Karpas-422 (cell line): Measurements from ENCODE around the gene DUSP16. TPM values are rescaled to one million over a fixed set of nuclear protein-coding genes. Genes with fewer than 3 reads are reported as not detected.

ENCODE experiments used
- DNase-seq: peaks from one replicate; pipeline ENCODE4 v3.0.0-alpha.2; 2015
- H2AFZ ChIP-seq: fragments of 200-600 bp; sonication (generic); 2 replicates; pipeline ENCODE4 v1.6.1; 2014; ENCODE audit warnings: antibody characterized with exemption, low read length, mixed read lengths
- H3K27ac ChIP-seq: fragments of 200-600 bp; sonication (generic); 2 replicates; pipeline ENCODE4 v1.5.1; 2014; ENCODE audit warnings: mild to moderate bottlenecking, low read length, moderate library complexity
- H3K27me3 ChIP-seq: fragments of 200-600 bp; sonication (generic); 2 replicates; pipeline ENCODE4 v1.6.1; 2014; ENCODE audit warnings: low read length, mixed read lengths
- H3K36me3 ChIP-seq: fragments of 200-600 bp; sonication (generic); 2 replicates; pipeline ENCODE4 v1.6.1; 2014; ENCODE audit warnings: low read length, mixed read lengths; ENCODE audit not compliant: insufficient read depth
- H3K4me1 ChIP-seq: fragments of 200-600 bp; sonication (generic); 2 replicates; pipeline ENCODE4 v1.6.1; 2014; ENCODE audit warnings: mild to moderate bottlenecking, low read length, mixed read lengths
- H3K4me2 ChIP-seq: fragments of 200-600 bp; sonication (generic); 2 replicates; pipeline ENCODE4 v1.6.1; 2014; ENCODE audit warnings: low read length, low read depth, mild to moderate bottlenecking; ENCODE audit not compliant: poor library complexity, severe bottlenecking
- H3K4me3 ChIP-seq: fragments of 200-600 bp; sonication (generic); 2 replicates; pipeline ENCODE4 v1.5.1; 2014; ENCODE audit warnings: mild to moderate bottlenecking, antibody characterized with exemption, low read length, mixed read lengths
- H3K79me2 ChIP-seq: fragments of 200-600 bp; sonication (generic); 2 replicates; pipeline ENCODE4 v1.6.1; 2014; ENCODE audit warnings: mild to moderate bottlenecking, low read length, mixed read lengths
- H3K9ac ChIP-seq: fragments of 200-600 bp; sonication (generic); 2 replicates; pipeline ENCODE4 v1.6.0; 2014; ENCODE audit warnings: low read length
- H3K9me2 ChIP-seq: fragments of 200-600 bp; sonication (generic), shearing (Covaris generic); replicated peaks from 2 replicates; pipeline ENCODE4 v1.6.0; 2014; ENCODE audit warnings: mild to moderate bottlenecking, low read length, moderate library complexity; ENCODE audit not compliant: insufficient read depth
- H3K9me3 ChIP-seq: fragments of 300-700, 200-600 bp; sonication (generic); 2 replicates; pipeline ENCODE4 v1.6.1; 2014; ENCODE audit warnings: low read length, mixed read lengths
- H4K20me1 ChIP-seq: fragments of 200-600 bp; sonication (generic); 2 replicates; pipeline ENCODE4 v1.6.1; 2014; ENCODE audit warnings: mild to moderate bottlenecking, antibody characterized with exemption, low read length, low read depth; ENCODE audit not compliant: insufficient read depth
- total RNA-seq: library from RNA; depleted of rRNA; stranded (reverse); fragments of >200 nt; shearing (Covaris generic); gene quantifications from 2 replicates; pipeline ENCODE4 v1.2.3, GENCODE V29; 2014; ENCODE audit warnings: low replicate concordance

Gene DUSP16
- total RNA-seq, 1 experiment from 2014 or later = 1.8 TPM

DNA sequence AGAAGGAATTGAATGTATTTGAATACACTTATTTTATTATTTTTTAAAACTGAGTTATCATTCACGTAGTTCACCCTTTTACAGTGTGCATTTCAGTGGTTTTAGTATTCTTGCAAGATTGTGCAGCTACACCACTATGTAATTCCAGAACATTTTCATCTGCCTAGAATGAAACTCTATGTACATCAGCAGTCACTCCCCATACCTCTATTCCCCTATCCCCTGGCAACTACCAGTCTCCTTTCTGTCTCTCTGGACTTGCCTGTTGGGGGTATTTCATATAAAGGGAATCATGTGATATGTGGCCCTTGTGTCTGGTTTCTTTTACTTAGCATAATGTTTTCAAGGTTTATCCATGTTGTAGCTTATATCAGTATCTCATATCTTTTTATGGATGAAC, 109.0 kb downstream of the DUSP16 start:
- H3K27ac ChIP-seq = no peak overlapping the region
- H3K9me3 ChIP-seq = no peaks in the 10 kb centered on the region
- no peak overlapping the region for H3K4me3 ChIP-seq
- H3K27me3 ChIP-seq = no peaks in the 10 kb centered on the region
- H3K79me2 ChIP-seq = no peaks in the 10 kb centered on the region
- no peaks in the 10 kb centered on the region for H3K36me3 ChIP-seq
- H3K9me2 ChIP-seq = no peaks in the 10 kb centered on the region
- no peak overlapping the region for H2AFZ ChIP-seq
- H3K4me1 ChIP-seq = no peaks in the 10 kb centered on the region
- no peak for DNase-seq
- H4K20me1 ChIP-seq = 0 out of 2 replicates have a peak, but pooled peaks cover 10% of the 10 kb centered on the region
- H3K4me2 ChIP-seq = no peak overlapping the region
- no peak overlapping the region for H3K9ac ChIP-seq

DNA sequence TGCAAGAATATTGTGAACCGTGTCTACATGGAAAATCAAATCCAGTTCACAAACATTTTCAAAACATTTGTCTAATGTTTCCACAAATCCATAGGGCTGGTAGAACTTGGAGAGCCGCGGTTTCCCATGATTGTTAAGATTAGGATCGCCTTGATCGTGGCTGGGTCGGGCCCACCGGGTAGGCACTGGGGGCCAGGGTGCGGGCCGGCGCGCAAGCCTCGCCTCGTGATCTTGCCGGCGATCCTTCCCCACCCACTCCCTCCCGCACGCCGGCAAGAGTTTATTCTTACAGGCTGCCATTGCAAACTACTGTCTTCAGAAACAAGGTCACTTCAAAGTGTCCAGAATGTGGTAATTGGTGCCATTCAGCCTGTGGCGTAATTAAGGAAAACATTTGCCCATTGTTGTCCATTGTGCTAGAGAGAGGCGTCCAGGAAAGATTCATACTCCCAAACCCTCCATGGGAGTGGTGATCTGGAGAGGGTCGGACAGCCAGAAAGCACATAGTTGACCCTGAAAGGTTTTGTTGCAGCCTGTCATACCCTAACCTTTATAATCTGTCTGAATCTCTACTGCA, 110.2 kb downstream of the DUSP16 start:
- no peak overlapping the region for H3K27ac ChIP-seq
- no peaks in the 10 kb centered on the region for H3K9me2 ChIP-seq
- H3K36me3 ChIP-seq = no peaks in the 10 kb centered on the region
- no peak overlapping the region for H3K4me2 ChIP-seq
- no peak overlapping the region for H2AFZ ChIP-seq
- H3K79me2 ChIP-seq = no peaks in the 10 kb centered on the region
- H3K9ac ChIP-seq = no peak overlapping the region
- H3K4me3 ChIP-seq = no peak overlapping the region
- DNase-seq = no peak
- no peaks in the 10 kb centered on the region for H3K9me3 ChIP-seq
- H3K4me1 ChIP-seq = no peaks in the 10 kb centered on the region
- no peaks in the 10 kb centered on the region for H3K27me3 ChIP-seq
- H4K20me1 ChIP-seq = 0 out of 2 replicates have a peak, but pooled peaks cover 4% of the 10 kb centered on the region

DNA sequence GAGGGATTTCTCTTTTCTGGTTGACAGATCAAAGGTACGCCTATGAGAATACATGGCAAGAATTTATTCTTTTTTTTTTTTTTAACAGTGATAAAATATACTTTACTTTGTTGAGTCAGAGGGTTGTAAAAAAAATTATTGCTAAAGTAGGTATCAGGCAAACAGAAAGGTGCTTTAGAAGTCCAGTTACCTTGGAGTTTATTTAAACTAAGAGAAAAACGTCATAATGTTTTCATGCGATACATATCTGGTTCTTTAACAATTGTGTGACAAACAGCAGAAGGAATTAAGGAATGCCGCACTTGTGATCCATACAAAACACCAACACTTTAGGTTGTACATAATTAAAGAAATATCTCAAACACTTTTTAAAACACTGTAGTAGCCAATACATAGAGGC, 111.6 kb downstream of the DUSP16 start:
- Histone ChIP-seq H3K4me3 (no peak overlapping the region), H3K9me3 (no peaks in the 10 kb centered on the region), H3K27me3 (no peaks in the 10 kb centered on the region), H3K79me2 (no peaks in the 10 kb centered on the region), H3K9ac (no peak overlapping the region), H3K4me1 (no peaks in the 10 kb centered on the region), H3K4me2 (no peak overlapping the region), H3K9me2 (no peaks in the 10 kb centered on the region), H3K36me3 (no peaks in the 10 kb centered on the region), H3K27ac (no peak overlapping the region), H2AFZ (no peak overlapping the region), H4K20me1 (no peaks in the 10 kb centered on the region)
- DNase-seq = no peak

GRCh38 chr12:12450043-12450471, 112.6 kb downstream of the DUSP16 start:
- DNase-seq = no peak
- Histone ChIP-seq H3K79me2 (no peaks in the 10 kb centered on the region), H3K36me3 (no peaks in the 10 kb centered on the region), H3K9me2 (no peaks in the 10 kb centered on the region), H4K20me1 (no peaks in the 10 kb centered on the region), H3K27ac (no peak overlapping the region), H2AFZ (no peak overlapping the region), H3K4me3 (no peak overlapping the region), H3K4me2 (no peak overlapping the region), H3K9me3 (no peaks in the 10 kb centered on the region), H3K4me1 (no peaks in the 10 kb centered on the region), H3K9ac (no peak overlapping the region), H3K27me3 (no peaks in the 10 kb centered on the region)

GRCh38 chr12:12449533-12450025, 113.1 kb downstream of the DUSP16 start:
- H3K4me1 ChIP-seq = no peaks in the 10 kb centered on the region
- no peak overlapping the region for H3K4me3 ChIP-seq
- H3K9ac ChIP-seq = no peak overlapping the region
- H3K27ac ChIP-seq = no peak overlapping the region
- DNase-seq = no peak
- H4K20me1 ChIP-seq = no peaks in the 10 kb centered on the region
- H3K27me3 ChIP-seq = no peaks in the 10 kb centered on the region
- no peaks in the 10 kb centered on the region for H3K79me2 ChIP-seq
- no peak overlapping the region for H2AFZ ChIP-seq
- H3K9me2 ChIP-seq = no peaks in the 10 kb centered on the region
- no peaks in the 10 kb centered on the region for H3K9me3 ChIP-seq
- H3K4me2 ChIP-seq = no peak overlapping the region
- H3K36me3 ChIP-seq = no peaks in the 10 kb centered on the region

DNA sequence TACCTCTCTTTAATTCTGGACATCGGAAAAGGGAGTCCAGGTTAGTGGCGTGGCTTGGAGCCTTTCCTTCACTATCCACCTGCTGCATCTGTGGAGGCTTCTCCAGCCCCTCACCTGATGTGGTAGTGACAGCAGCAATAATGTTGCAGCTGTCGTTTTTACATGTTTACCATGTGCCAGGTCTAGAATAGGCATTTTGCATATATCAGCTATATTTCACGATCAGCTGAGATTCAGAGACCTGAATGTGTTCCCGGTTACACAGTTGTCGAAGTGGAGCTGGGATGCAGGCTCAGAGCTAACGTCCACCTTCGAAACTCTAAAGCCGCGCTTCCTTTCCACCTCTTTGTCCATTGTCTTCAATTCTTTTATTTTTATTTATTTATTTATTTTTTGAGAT, 114.8 kb downstream of the DUSP16 start:
- no peaks in the 10 kb centered on the region for H3K79me2 ChIP-seq
- no peak overlapping the region for H3K27ac ChIP-seq
- 0 out of 2 replicates have a peak, but pooled peaks cover 4% of the 10 kb centered on the region for H4K20me1 ChIP-seq
- no peaks in the 10 kb centered on the region for H3K9me3 ChIP-seq
- no peaks in the 10 kb centered on the region for H3K27me3 ChIP-seq
- no peak overlapping the region for H2AFZ ChIP-seq
- H3K9ac ChIP-seq = no peak overlapping the region
- DNase-seq = no peak
- H3K4me2 ChIP-seq = no peak overlapping the region
- H3K4me3 ChIP-seq = no peak overlapping the region
- H3K36me3 ChIP-seq = no peaks in the 10 kb centered on the region
- H3K4me1 ChIP-seq = no peaks in the 10 kb centered on the region
- no peaks in the 10 kb centered on the region for H3K9me2 ChIP-seq

DNA sequence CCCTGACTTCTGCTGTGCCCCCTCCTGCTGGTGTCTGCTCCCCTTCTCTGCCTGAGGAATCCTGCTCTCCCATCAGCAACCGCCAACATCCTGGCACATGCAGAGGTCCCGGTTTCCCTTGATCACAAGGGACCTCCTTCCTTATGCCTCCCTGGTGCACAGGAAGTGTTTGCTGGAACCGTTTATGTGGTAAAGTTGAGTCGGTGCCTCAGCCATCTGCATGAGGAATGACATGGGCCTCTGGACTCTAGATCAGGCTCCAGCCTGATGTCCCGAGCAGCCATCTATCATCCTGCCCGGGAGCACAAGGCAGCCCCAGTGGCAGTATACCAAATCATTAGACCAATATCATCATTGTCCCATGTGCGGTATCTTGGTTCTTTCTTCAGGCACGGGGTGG, 115.4 kb downstream of the DUSP16 start:
- Histone ChIP-seq H3K4me1 (no peaks in the 10 kb centered on the region), H4K20me1 (0 out of 2 replicates have a peak, but pooled peaks cover 4% of the 10 kb centered on the region), H3K4me2 (no peak overlapping the region), H3K4me3 (no peak overlapping the region), H3K79me2 (no peaks in the 10 kb centered on the region), H3K27ac (no peak overlapping the region), H2AFZ (no peak overlapping the region), H3K36me3 (no peaks in the 10 kb centered on the region), H3K9me3 (no peaks in the 10 kb centered on the region), H3K9ac (no peak overlapping the region), H3K27me3 (no peaks in the 10 kb centered on the region), H3K9me2 (no peaks in the 10 kb centered on the region)
- no peak for DNase-seq

- H3K36me3 ChIP-seq = no peaks in the 10 kb centered on the region
- no peak overlapping the region for H3K4me3 ChIP-seq
- DNase-seq = no peak
- H3K9me3 ChIP-seq = no peaks in the 10 kb centered on the region
- H3K4me1 ChIP-seq = no peaks in the 10 kb centered on the region
- H2AFZ ChIP-seq = no peak overlapping the region
- no peaks in the 10 kb centered on the region for H3K9me2 ChIP-seq
- 0 out of 2 replicates have a peak, but pooled peaks cover 4% of the 10 kb centered on the region for H4K20me1 ChIP-seq
- H3K27me3 ChIP-seq = no peaks in the 10 kb centered on the region
- no peak overlapping the region for H3K4me2 ChIP-seq
- H3K27ac ChIP-seq = no peak overlapping the region
- no peak overlapping the region for H3K9ac ChIP-seq
- H3K79me2 ChIP-seq = no peaks in the 10 kb centered on the region
Observed at GRCh38 chr12:12446786-12447185, 115.9 kb downstream of the DUSP16 start.
